Tongue (tissue), 2 donors: ENCODE data around the gene MAP3K4. TPM values are rescaled to one million over a fixed set of nuclear protein-coding genes. Genes with fewer than 3 reads are reported as not detected.

Experiments used
- DNase-seq: peaks from one replicate; pipeline ENCODE4 v3.0.0-alpha.2; 2015
- total RNA-seq: library from RNA; depleted of rRNA; stranded (reverse); fragments of >200 nt; gene quantifications from one replicate; pipeline ENCODE4 v1.2.3, GENCODE V29; 2014

The MAP3K4 gene
- total RNA-seq, 1 donor from 2014 or later, result 57.7 TPM

GRCh38 chr6:161151059-161151645 is 159.6 kb downstream of the MAP3K4 start:
- DNase-seq, result no peak

GRCh38 chr6:161151660-161152526 is 160.3 kb downstream of the MAP3K4 start:
- no peak for DNase-seq

GRCh38 chr6:161152527-161152862 is 160.9 kb downstream of the MAP3K4 start:
- DNase-seq, result no peak

GRCh38 chr6:161152907-161153662 is 161.5 kb downstream of the MAP3K4 start:
- no peak for DNase-seq

GRCh38 chr6:161153725-161154124 is 162.2 kb downstream of the MAP3K4 start:
- no peak for DNase-seq

- DNase-seq, result no peak
Observed at GRCh38 chr6:161154796-161155335, 163.3 kb downstream of the MAP3K4 start.

GRCh38 chr6:161161121-161161520 is 169.6 kb downstream of the MAP3K4 start:
- DNase-seq, result no peak

- DNase-seq, result peak; percentile 34
Observed at GRCh38 chr6:161161889-161162624, 170.5 kb downstream of the MAP3K4 start.

GRCh38 chr6:161162722-161163121 is 171.2 kb downstream of the MAP3K4 start:
- DNase-seq, result no peak

GRCh38 chr6:161163466-161164181 is 172.1 kb downstream of the MAP3K4 start:
- DNase-seq, result no peak

GRCh38 chr6:161164182-161164625 is 172.6 kb downstream of the MAP3K4 start:
- no peak for DNase-seq

- no peak for DNase-seq
Observed at GRCh38 chr6:161166176-161166575, 174.6 kb downstream of the MAP3K4 start.

GRCh38 chr6:161166677-161167076 is 175.1 kb downstream of the MAP3K4 start:
- no peak for DNase-seq
